Epithelial cell of proximal tubule (primary cell): ENCODE data around the gene TLE5. TPM values are rescaled to one million over a fixed set of nuclear protein-coding genes. Genes with fewer than 3 reads are reported as not detected.

Experiments used
- DNase-seq: peaks from one replicate; pipeline ENCODE4 v3.0.0-alpha.2; 2011; ENCODE audit warnings: low read depth
- H3K4me3 ChIP-seq: 2 replicates; pipeline ENCODE4 v1.5.1; 2011; ENCODE audit warnings: low read depth, mild to moderate bottlenecking, low read length
- total RNA-seq: library from RNA; depleted of rRNA; stranded (reverse); fragments of >200 nt; gene quantifications from 2 replicates; pipeline ENCODE4 v1.2.3, GENCODE V29; 2015
- TF ChIP-seq, protein P1 (sequence below): conservative IDR thresholded peaks from 2 replicates; pipeline ENCODE4 v1.5.1; 2012; ENCODE audit warnings: low read depth, mild to moderate bottlenecking, low read length

The TLE5 gene
- total RNA-seq, 1 donor from 2014 or later, result 238 TPM

DNA sequence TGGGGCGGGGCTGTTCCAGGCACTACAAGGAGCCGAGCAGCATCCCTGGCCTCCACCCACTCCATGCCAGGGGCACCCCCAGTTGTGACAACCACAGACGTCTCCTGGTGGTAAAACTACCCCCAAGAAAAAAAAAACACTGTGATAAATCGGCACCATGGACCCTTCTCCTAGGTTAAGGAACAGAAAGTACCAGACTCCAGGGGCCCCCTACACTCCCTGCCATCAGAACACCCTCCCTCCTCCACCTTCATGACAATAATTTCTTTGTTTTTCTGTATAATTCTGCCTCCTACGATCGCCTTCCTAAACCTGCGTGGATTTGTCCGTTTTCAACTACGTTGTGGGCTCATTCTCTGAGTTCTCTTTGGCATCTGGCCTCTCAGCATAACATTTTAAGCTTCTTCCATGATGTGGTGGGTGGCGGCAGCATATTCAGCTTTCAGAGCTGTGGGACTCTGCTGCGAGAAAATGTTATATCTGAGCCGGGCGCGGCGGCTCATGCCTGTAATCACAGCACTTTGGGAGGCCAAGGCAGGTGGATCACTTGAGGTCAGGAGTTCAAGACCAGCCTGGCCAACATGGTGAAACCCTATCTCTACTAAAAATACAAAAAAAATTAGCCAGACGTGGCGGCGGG lies 41.9 kb downstream of the TLE5 start:
- no peak overlapping the region for H3K4me3 ChIP-seq
- DNase-seq, result no peak
- TF ChIP-seq, protein P1, sequence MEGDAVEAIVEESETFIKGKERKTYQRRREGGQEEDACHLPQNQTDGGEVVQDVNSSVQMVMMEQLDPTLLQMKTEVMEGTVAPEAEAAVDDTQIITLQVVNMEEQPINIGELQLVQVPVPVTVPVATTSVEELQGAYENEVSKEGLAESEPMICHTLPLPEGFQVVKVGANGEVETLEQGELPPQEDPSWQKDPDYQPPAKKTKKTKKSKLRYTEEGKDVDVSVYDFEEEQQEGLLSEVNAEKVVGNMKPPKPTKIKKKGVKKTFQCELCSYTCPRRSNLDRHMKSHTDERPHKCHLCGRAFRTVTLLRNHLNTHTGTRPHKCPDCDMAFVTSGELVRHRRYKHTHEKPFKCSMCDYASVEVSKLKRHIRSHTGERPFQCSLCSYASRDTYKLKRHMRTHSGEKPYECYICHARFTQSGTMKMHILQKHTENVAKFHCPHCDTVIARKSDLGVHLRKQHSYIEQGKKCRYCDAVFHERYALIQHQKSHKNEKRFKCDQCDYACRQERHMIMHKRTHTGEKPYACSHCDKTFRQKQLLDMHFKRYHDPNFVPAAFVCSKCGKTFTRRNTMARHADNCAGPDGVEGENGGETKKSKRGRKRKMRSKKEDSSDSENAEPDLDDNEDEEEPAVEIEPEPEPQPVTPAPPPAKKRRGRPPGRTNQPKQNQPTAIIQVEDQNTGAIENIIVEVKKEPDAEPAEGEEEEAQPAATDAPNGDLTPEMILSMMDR, result no peak

DNA sequence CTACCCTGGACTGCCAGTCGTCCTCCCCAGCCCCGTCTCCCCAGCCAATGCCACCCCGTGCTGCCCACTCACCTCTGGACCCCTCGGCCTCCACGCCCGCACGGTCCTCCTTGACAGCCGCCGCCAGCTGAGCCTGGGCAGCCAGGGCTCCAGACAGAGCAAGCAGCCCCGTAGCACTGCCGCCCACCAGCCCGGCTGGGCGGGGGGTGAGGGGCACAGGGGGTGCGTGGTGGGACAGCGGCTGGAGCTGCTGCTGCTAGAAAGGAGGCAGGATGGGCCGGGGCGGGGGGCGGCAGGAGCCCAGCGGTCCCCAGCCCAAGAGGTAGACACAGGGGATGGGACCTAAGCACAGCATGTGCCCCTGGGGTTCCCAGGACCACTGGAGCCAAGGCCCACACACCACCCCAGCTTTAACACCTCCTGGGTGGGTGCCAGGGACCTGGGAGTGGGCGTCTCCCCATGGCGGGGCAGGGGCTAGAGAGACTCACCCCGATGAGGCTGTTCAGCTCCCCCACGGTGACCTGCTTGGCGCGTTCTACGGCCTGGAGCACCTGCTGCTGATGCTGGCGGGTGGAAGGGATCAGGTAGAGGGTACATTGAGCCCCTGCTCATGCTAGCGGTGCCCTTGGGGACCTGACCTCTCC lies 43.0 kb downstream of the TLE5 start:
- TF ChIP-seq, protein P1, result no peak
- no peak overlapping the region for H3K4me3 ChIP-seq
- no peak for DNase-seq

DNA sequence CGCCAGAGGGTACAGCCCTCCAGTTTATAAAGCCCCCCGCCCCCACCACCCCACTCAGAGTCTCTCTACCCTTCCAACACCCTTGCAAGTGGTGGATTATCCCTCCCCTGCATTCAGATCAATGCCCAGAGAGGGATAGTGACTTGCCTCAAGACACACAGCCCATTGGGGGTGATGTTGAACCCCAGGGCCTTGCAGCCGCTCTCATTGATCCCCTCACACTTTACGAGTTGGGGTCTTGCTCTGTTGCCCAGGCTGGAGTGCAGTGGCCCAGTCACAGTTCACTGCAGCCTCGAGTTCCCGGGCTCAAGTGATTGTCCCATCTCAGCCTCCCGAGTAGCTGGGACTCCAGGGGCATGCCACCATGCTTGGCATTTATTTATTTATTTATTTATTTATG lies 44.4 kb downstream of the TLE5 start:
- no peak overlapping the region for H3K4me3 ChIP-seq
- TF ChIP-seq, protein P1, result no peak
- DNase-seq, result no peak

DNA sequence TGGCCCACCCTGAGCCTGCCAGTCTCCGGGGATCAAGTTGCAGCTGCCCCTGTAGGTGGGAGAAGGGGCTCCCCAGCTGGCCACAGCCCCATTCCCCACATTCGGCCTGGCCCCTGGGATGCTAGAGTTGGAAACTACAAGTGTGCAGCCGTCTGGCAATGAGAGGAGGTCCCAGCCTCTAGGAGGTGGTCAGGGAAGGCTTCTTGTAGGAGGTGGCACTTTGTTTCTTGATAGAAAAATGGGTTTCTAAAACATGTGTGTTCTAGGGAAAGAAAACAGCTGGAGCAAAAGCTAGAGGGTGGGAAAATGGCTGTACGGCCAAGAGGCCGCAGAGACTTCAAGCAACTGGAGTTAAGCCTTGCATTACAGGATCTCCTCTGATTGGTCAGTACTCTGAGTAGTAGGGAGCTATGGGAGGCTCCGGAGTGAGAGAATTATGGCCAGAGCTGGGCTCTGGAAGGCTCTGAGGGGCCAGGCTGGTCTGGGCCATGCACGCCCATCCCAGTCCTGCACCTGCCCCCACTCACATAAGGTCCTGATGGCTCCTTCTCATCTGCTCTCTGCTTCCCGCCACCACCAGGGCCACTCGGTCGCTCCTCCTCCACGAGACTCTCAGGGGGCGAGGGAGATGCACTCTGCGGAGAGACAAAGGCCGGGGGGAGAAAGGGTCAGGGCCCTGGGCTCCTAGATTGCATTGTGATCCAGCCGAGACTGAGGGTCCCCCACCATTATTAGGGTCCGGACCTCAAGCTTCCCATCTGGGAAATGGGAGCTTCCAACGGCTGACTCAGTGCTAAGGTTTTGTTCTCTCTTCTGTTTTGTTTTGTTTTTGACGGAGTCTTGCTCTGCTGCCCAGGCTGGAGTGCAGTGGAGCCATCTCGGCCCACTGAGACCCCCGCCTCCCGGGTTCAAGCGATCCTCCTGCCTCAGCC lies 46.9 kb downstream of the TLE5 start:
- H3K4me3 ChIP-seq, result no peak overlapping the region
- TF ChIP-seq, protein P1, result no peak
- DNase-seq, result no peak

DNA sequence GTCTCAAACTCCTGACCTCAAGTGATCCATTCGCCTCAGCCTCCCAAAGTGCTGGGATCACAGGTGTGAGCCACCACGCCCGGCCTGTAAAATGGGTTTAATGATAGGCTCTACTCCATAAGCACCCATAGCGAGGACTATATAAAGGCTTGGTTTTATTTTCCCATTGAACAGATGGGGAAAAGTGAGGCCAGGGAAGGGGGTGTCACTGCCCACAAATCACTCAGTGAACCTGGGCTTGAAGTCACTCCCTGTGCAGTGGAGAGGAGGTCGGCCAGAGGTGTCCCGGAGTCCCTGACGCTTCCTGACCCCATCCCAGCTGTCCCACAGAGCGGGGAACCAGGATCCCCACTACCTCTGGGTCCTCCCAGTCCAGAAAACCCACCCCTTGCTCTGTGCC lies 48.2 kb downstream of the TLE5 start:
- DNase-seq, result no peak
- TF ChIP-seq, protein P1, result no peak
- no peak overlapping the region for H3K4me3 ChIP-seq

DNA sequence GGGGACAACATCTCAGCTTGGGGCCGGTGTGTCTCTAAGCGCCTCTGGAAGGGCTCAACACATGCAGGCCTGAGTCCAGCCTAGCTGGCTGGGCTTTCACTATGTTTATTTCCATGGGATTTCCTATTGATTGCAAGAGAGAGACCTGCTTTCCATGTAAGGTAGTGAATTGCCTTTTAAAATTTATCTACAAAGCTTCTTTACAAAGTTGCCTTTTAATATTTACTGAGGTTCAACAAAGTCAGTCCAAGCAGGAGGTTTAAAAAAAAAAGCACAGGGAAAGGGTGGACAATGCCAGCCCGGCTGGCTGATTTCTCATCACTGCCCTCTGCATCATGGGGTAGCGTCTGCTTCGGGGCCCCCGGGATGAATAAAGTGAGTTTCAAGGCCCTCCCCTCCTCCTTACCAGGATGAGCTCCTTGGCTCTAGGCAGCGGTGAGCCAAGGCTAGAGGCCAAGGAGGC lies 49.0 kb downstream of the TLE5 start:
- DNase-seq, result no peak
- TF ChIP-seq, protein P1, result no peak
- no peak overlapping the region for H3K4me3 ChIP-seq
